ENCODE data around the gene DR1. TPM values are rescaled to one million over a fixed set of nuclear protein-coding genes. Genes with fewer than 3 reads are reported as not detected.

The DR1 gene
- total RNA-seq, 1 donor from 2014 or later, result 47.1 TPM

DNA sequence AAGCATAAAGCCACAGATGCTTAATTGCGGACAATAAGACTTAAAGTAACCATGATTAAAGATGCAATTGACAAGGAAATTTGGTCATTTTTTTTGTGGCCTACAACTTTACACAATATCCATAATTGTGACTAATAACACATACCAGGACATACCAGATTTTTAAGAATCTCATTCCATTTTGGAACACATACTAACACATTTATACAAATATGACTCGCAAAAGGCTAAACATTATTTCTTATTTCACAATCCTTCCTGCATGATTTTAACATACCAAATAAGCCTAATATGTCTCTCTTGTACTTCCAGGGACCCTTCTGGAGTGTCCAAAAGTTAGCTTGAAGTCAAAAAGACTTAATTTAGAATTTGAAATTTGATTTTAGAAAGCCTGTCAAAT is 48.8 kb downstream of the DR1 start:
- no peak overlapping the region for H3K27ac ChIP-seq
- no peaks in the 10 kb centered on the region for H3K9me3 ChIP-seq
- TF ChIP-seq, protein P1, sequence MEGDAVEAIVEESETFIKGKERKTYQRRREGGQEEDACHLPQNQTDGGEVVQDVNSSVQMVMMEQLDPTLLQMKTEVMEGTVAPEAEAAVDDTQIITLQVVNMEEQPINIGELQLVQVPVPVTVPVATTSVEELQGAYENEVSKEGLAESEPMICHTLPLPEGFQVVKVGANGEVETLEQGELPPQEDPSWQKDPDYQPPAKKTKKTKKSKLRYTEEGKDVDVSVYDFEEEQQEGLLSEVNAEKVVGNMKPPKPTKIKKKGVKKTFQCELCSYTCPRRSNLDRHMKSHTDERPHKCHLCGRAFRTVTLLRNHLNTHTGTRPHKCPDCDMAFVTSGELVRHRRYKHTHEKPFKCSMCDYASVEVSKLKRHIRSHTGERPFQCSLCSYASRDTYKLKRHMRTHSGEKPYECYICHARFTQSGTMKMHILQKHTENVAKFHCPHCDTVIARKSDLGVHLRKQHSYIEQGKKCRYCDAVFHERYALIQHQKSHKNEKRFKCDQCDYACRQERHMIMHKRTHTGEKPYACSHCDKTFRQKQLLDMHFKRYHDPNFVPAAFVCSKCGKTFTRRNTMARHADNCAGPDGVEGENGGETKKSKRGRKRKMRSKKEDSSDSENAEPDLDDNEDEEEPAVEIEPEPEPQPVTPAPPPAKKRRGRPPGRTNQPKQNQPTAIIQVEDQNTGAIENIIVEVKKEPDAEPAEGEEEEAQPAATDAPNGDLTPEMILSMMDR (IDR thresholded peaks at IDR 0.05), result no peak
- no peaks in the 10 kb centered on the region for H3K4me1 ChIP-seq
- intact Hi-C loops (cut with DNase I), result no loop called here
- H3K36me3 ChIP-seq, result no peaks in the 10 kb centered on the region
- no peak overlapping the region for H3K4me3 ChIP-seq
- DNase-seq (no peak), ATAC-seq (no peak)
- H3K27me3 ChIP-seq, result no peaks in the 10 kb centered on the region

DNA sequence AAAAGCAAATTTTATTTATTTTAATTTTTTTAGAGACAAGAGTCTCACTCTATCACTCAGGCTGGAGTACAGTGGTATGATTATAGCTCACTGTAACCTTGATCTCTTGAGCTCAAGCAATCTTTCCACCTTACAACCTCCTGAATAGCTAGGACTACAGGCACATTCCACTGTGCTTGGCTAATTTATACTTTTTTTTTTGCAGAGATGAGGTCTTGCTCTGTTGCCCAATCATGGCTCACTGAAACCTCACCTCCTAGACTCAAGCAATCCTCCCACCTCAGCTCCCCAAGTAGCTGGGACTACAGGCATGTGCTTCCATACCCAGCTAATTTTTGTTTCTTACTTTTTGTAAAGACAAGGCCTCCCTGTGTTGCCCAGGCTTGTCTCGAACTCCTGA is 49.5 kb downstream of the DR1 start:
- Histone ChIP-seq H3K9me3 (no peaks in the 10 kb centered on the region), H3K27me3 (no peaks in the 10 kb centered on the region), H3K4me3 (no peak overlapping the region), H3K4me1 (no peaks in the 10 kb centered on the region), H3K27ac (no peak overlapping the region), H3K36me3 (no peaks in the 10 kb centered on the region)
- no peak for ATAC-seq
- TF ChIP-seq, protein P1 (IDR thresholded peaks at IDR 0.05), result no peak
- intact Hi-C loops (cut with DNase I), result no loop called here
- no peak for DNase-seq

DNA sequence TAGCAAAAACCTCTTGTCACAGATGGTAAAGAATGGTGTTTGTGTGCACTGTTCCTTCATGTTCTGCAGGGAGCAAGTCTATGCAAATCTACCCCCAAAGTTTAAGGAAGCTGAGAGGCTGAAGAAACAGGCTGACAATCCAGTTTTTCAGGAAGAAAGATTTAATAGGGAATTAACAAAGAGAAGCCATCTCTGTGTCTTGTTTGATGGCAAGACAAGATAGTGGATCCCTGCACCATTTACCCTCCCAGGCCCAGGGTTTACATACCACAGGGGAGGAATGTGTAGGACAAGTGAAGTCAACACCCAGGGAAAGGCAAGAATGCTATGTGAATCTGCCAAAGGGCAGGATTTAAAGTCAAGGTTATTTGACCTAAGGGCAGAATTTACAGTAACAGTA is 54.1 kb downstream of the DR1 start:
- no peak for DNase-seq
- Histone ChIP-seq H3K27me3 (no peaks in the 10 kb centered on the region), H3K27ac (no peak overlapping the region), H3K9me3 (no peaks in the 10 kb centered on the region), H3K36me3 (no peaks in the 10 kb centered on the region), H3K4me3 (no peak overlapping the region), H3K4me1 (no peaks in the 10 kb centered on the region)
- intact Hi-C loops (cut with DNase I), result no loop called here
- TF ChIP-seq, protein P1 (IDR thresholded peaks at IDR 0.05), result no peak
- no peak for ATAC-seq

DNA sequence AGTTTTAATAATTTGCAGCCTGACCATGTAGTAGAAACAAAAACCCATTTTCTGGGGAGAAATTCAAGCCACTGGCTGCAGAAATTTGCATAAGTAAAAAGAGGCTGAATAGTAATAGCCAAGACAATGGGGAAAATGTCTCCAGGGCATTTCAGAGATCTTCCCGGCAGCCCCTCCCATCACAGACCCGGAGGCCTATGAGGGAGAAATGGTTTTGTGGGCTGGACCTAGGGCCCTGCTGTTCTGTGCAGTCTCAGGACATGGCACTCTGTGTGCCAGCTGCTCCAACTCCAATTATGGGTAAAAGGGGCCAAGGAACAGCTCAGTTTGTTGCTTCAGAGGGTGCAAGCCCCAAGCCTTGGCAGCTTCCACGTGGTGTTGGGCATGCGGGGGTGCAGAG is 62.5 kb downstream of the DR1 start:
- ATAC-seq (no peak), DNase-seq (no peak)
- TF ChIP-seq, protein P1 (IDR thresholded peaks at IDR 0.05), result no peak
- Histone ChIP-seq H3K27me3 (no peaks in the 10 kb centered on the region), H3K4me1 (no peaks in the 10 kb centered on the region), H3K4me3 (no peak overlapping the region), H3K27ac (no peak overlapping the region), H3K36me3 (no peaks in the 10 kb centered on the region), H3K9me3 (no peaks in the 10 kb centered on the region)
- intact Hi-C loops (cut with DNase I), result no loop called here

DNA sequence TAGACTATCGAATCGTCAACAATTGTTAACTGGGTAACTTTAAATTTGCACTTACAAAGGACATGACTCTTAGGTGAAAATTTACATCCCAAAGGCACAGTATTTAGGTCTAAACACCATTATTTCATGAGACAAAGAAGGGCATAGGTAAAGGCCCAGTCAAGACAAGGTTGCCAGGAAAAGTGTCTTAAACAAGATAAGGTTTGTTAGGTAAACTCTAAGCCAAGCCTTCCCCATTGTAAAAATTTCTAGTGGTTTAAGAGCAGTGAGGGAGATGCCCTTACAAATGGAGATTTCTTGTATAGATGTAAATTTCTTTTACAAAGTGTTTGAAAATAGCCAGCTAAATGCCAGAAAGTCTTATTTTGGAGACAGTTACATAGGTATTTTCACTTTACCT is 65.3 kb downstream of the DR1 start:
- intact Hi-C loops (cut with DNase I), result no loop called here
- H3K4me1 ChIP-seq, result no peaks in the 10 kb centered on the region
- H3K27me3 ChIP-seq, result no peaks in the 10 kb centered on the region
- DNase-seq (no peak), ATAC-seq (no peak)
- no peak overlapping the region for H3K4me3 ChIP-seq
- no peaks in the 10 kb centered on the region for H3K36me3 ChIP-seq
- TF ChIP-seq, protein P1 (IDR thresholded peaks at IDR 0.05), result no peak
- H3K9me3 ChIP-seq, result no peaks in the 10 kb centered on the region
- H3K27ac ChIP-seq, result no peak overlapping the region

DNA sequence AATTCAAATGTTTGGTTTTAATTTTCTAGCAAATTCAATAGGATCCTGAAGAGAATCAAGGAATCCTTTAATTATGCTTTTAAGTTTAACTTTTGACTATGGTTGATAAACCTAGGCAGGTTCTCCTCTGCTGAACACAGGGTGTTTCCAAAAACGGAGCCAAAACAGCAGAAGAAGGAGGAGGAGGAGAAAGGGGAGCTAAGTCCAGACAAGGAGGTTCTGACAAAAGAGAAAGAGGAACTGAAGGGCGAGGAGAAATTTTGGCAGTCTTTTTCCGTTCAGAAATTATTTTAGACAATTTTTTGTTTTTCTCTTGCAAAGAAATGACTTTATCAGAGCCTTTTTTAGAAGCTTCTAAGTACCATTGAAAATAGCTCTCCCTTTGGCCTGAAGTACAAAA is 69.0 kb downstream of the DR1 start:
- ATAC-seq, result no peak
- intact Hi-C loops (cut with DNase I), result no loop called here
- no peaks in the 10 kb centered on the region for H3K27me3 ChIP-seq
- H3K4me1 ChIP-seq, result no peaks in the 10 kb centered on the region
- H3K4me3 ChIP-seq, result peak overlapping the region; percentile 15
- H3K36me3 ChIP-seq, result no peaks in the 10 kb centered on the region
- DNase-seq, result no peak
- H3K9me3 ChIP-seq, result no peaks in the 10 kb centered on the region
- H3K27ac ChIP-seq, result peak overlapping the region; percentile 14
- TF ChIP-seq, protein P1 (IDR thresholded peaks at IDR 0.05), result no peak
